Brain microvascular endothelial cell (primary cell): ENCODE data around the gene KRTAP17-1.
"Not testable (repeated sequence)": the region's sequence is repeated elsewhere in the genome, so short reads cannot be mapped to it uniquely, and the experiment has no call there.

ENCODE experiments used
- DNase-seq: peaks from one replicate; pipeline ENCODE4 v3.0.0-alpha.2; 2020
- H3K27ac ChIP-seq: fragments of 250-450 bp; sonication (Bioruptor Pico); 2 replicates; pipeline ENCODE4 v1.5.1; 2020; ENCODE audit warnings: mild to moderate bottlenecking, moderate library complexity
- H3K27me3 ChIP-seq: fragments of 250-450 bp; sonication (Bioruptor Pico); replicated peaks from 2 replicates; pipeline ENCODE4 v1.5.1; 2020; ENCODE audit warnings: mild to moderate bottlenecking
- H3K36me3 ChIP-seq: fragments of 250-450 bp; sonication (Bioruptor Pico); replicated peaks from 2 replicates; pipeline ENCODE4 v1.5.1; 2020; ENCODE audit warnings: mild to moderate bottlenecking
- H3K4me3 ChIP-seq: 2 replicates; pipeline ENCODE4 v1.5.1; 2011; ENCODE audit warnings: low read depth, mild to moderate bottlenecking, control low read depth, low read length, moderate library complexity
- in situ Hi-C: cut with HindIII; loops from 2 replicates; pipeline ENCODE4 v1.10.0; 2017; ENCODE audit warnings: low sequenced_read_pairs, low pct_ligation_motif_present
- TF ChIP-seq, protein P1 (sequence below): IDR thresholded peaks from 2 replicates; pipeline ENCODE4 v1.5.1; 2011; ENCODE audit warnings: low read depth, mild to moderate bottlenecking, moderate library complexity, low read length, control low read depth, inconsistent platforms; ENCODE audit errors: missing control alignments

KRTAP17-1 gene

DNA sequence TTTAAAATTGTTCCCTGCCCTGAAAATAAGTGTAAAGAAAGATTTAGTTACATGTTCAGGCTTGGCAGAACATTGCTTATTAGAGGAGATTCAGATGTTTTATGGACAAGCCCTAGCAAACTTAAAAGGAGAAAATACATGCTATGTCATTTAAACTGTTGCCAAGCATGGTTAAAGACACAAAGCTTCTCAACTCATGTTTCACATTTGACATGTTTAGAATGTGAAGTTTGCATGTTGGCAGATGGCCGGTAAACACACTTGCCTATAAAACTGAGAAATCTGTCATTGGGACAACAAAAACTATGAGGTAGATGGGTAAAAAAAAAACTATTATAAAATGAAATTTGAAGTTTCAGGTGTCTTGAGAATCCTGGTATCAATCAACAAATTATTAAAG, 18.7 kb downstream of the KRTAP17-1 start:
- no peaks in the 10 kb centered on the region for H3K27me3 ChIP-seq
- TF ChIP-seq, protein P1, sequence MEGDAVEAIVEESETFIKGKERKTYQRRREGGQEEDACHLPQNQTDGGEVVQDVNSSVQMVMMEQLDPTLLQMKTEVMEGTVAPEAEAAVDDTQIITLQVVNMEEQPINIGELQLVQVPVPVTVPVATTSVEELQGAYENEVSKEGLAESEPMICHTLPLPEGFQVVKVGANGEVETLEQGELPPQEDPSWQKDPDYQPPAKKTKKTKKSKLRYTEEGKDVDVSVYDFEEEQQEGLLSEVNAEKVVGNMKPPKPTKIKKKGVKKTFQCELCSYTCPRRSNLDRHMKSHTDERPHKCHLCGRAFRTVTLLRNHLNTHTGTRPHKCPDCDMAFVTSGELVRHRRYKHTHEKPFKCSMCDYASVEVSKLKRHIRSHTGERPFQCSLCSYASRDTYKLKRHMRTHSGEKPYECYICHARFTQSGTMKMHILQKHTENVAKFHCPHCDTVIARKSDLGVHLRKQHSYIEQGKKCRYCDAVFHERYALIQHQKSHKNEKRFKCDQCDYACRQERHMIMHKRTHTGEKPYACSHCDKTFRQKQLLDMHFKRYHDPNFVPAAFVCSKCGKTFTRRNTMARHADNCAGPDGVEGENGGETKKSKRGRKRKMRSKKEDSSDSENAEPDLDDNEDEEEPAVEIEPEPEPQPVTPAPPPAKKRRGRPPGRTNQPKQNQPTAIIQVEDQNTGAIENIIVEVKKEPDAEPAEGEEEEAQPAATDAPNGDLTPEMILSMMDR = no peak
- H3K27ac ChIP-seq = no peak overlapping the region
- H3K36me3 ChIP-seq = no peaks in the 10 kb centered on the region
- in situ Hi-C loops = no loop called here
- H3K4me3 ChIP-seq = no peak overlapping the region
- no peak for DNase-seq

GRCh38 chr17:41294016-41294415, 21.5 kb downstream of the KRTAP17-1 start:
- no peaks in the 10 kb centered on the region for H3K27me3 ChIP-seq
- no peaks in the 10 kb centered on the region for H3K36me3 ChIP-seq
- no peak for DNase-seq
- no peak overlapping the region for H3K27ac ChIP-seq
- TF ChIP-seq, protein P1 = no peak
- no peak overlapping the region for H3K4me3 ChIP-seq
- in situ Hi-C loops = no loop called here

- H3K4me3 ChIP-seq = no peak overlapping the region
- no peaks in the 10 kb centered on the region for H3K27me3 ChIP-seq
- no peak overlapping the region for H3K27ac ChIP-seq
- DNase-seq = no peak
- TF ChIP-seq, protein P1 = no peak
- no peaks in the 10 kb centered on the region for H3K36me3 ChIP-seq
- in situ Hi-C loops = no loop called here
These were observed 28.5 kb downstream of the KRTAP17-1 start for GRCh38 chr17:41287050-41287449.

GRCh38 chr17:41284546-41284945, 31.0 kb downstream of the KRTAP17-1 start:
- in situ Hi-C loops = no loop called here
- H3K36me3 ChIP-seq = no peaks in the 10 kb centered on the region
- TF ChIP-seq, protein P1 = no peak
- H3K4me3 ChIP-seq = no peak overlapping the region
- no peak overlapping the region for H3K27ac ChIP-seq
- H3K27me3 ChIP-seq = no peaks in the 10 kb centered on the region
- no peak for DNase-seq

GRCh38 chr17:41284043-41284442, 31.5 kb downstream of the KRTAP17-1 start:
- no peak overlapping the region for H3K27ac ChIP-seq
- no peaks in the 10 kb centered on the region for H3K36me3 ChIP-seq
- TF ChIP-seq, protein P1 = no peak
- in situ Hi-C loops = no loop called here
- DNase-seq = no peak
- no peaks in the 10 kb centered on the region for H3K27me3 ChIP-seq
- H3K4me3 ChIP-seq = no peak overlapping the region

GRCh38 chr17:41278176-41278955, 37.1 kb downstream of the KRTAP17-1 start:
- TF ChIP-seq, protein P1 = no peak
- no peak overlapping the region for H3K27ac ChIP-seq
- no peak overlapping the region for H3K4me3 ChIP-seq
- no peak for DNase-seq
- in situ Hi-C loops = no loop called here
- H3K27me3 ChIP-seq = no peaks in the 10 kb centered on the region
- H3K36me3 ChIP-seq = no peaks in the 10 kb centered on the region

GRCh38 chr17:41275648-41276190, 39.8 kb downstream of the KRTAP17-1 start, which contains the start of gene KRTAP9-7:
Gene KRTAP9-7 (plus strand): TSS chr17:41275698. CDS start chr17:41275698, 0 bp downstream.
- H3K27ac ChIP-seq, in situ Hi-C loops, H3K27me3 ChIP-seq, H3K36me3 ChIP-seq, DNase-seq, H3K4me3 ChIP-seq: not testable (repeated sequence)
